Stimulated activated CD8-positive, alpha-beta memory T cell treated with anti-CD3 and anti-CD28 coated beads, Interleukin-12 subunit alpha, Interleukin-12 subunit beta, amount 100 ng/mL, for 1 hour (primary cell): ENCODE data around the gene GPRC5C.

Experiments used
- DNase-seq: peaks from one replicate; pipeline ENCODE4 v3.0.0-alpha.2; 2020; ENCODE audit warnings: low read depth

GPRC5C gene

GRCh38 chr17:74433421-74434121 lies 1.7 kb downstream of the GPRC5C start:
- DNase-seq = no peak

GRCh38 chr17:74435775-74436359 lies 4.0 kb downstream of the GPRC5C start:
- DNase-seq = no peak

GRCh38 chr17:74437702-74438101 lies 5.8 kb downstream of the GPRC5C start:
- no peak for DNase-seq

- DNase-seq = no peak
These were observed 8.0 kb downstream of the GPRC5C start for GRCh38 chr17:74439691-74440567.

- no peak for DNase-seq
These were observed 9.6 kb downstream of the GPRC5C start for GRCh38 chr17:74441537-74441936.

- no peak for DNase-seq
These were observed 10.4 kb downstream of the GPRC5C start for GRCh38 chr17:74442291-74442669.

- no peak for DNase-seq
These were observed 11.0 kb downstream of the GPRC5C start for GRCh38 chr17:74442670-74443515.

- no peak for DNase-seq
These were observed 11.8 kb downstream of the GPRC5C start for GRCh38 chr17:74443516-74444296.

- no peak for DNase-seq
These were observed 12.5 kb downstream of the GPRC5C start for GRCh38 chr17:74444406-74444805.

- no peak for DNase-seq
These were observed 13.3 kb downstream of the GPRC5C start for GRCh38 chr17:74445158-74445557.

GRCh38 chr17:74446551-74447500 lies 14.9 kb downstream of the GPRC5C start:
- DNase-seq = no peak

GRCh38 chr17:74447628-74448159 lies 15.8 kb downstream of the GPRC5C start:
- DNase-seq = no peak

GRCh38 chr17:74448756-74449155 lies 16.9 kb downstream of the GPRC5C start:
- DNase-seq = no peak

- DNase-seq = no peak
These were observed 17.4 kb downstream of the GPRC5C start for GRCh38 chr17:74449306-74449705.

GRCh38 chr17:74449773-74450172 lies 17.9 kb downstream of the GPRC5C start:
- DNase-seq = no peak

- no peak for DNase-seq
These were observed 18.3 kb downstream of the GPRC5C start for GRCh38 chr17:74450231-74450630.

GRCh38 chr17:74450925-74451403 lies 19.1 kb downstream of the GPRC5C start:
- DNase-seq = no peak

GRCh38 chr17:74451557-74451956 lies 19.7 kb downstream of the GPRC5C start:
- no peak for DNase-seq

GRCh38 chr17:74452033-74452840 lies 20.3 kb downstream of the GPRC5C start:
- DNase-seq = no peak
